ENCODE data around the gene SURF4.

Gene SURF4

DNA sequence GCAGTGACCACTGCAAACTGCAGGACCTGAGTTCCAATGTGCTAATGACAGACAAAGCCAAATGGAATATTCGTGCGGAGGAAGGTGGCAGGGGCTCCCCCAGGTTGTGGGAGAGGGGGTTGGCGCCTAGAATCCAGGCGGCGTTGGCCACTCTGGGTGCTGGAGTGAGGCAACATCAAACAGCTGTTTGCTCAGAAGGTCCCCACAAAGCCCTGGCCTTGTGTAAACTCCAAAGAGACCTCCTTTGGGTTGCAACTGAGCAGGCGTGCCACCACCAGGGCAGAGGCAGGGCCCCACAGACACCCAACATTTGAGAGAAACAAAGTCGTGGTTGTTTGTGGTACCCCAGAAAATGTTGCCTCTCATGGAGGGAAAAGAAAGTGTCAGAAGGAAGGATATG is 14.9 kb upstream of the SURF4 start:
- TF ChIP-seq, protein P1, sequence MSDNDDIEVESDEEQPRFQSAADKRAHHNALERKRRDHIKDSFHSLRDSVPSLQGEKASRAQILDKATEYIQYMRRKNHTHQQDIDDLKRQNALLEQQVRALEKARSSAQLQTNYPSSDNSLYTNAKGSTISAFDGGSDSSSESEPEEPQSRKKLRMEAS (IDR thresholded peaks at IDR 0.05), result no peak
- TF ChIP-seq, protein P2, sequence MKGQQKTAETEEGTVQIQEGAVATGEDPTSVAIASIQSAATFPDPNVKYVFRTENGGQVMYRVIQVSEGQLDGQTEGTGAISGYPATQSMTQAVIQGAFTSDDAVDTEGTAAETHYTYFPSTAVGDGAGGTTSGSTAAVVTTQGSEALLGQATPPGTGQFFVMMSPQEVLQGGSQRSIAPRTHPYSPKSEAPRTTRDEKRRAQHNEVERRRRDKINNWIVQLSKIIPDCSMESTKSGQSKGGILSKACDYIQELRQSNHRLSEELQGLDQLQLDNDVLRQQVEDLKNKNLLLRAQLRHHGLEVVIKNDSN (IDR thresholded peaks at IDR 0.05), result no peak
- TF ChIP-seq RAD21 (IDR thresholded peaks at IDR 0.05; ENCODE audit: low read depth), result no peak
- TF ChIP-seq EGR1 (IDR thresholded peaks at IDR 0.05), result no peak
- TF ChIP-seq TEAD4 (IDR thresholded peaks at IDR 0.05), result no peak
- no peak for TF ChIP-seq CEBPB (IDR thresholded peaks at IDR 0.05)
- no peak for TF ChIP-seq NFIC (IDR thresholded peaks at IDR 0.05)
- TF ChIP-seq CREB1 (IDR thresholded peaks at IDR 0.05; ENCODE audit: low read depth), result no peak
- TF ChIP-seq TCF12 (IDR thresholded peaks at IDR 0.05; ENCODE audit: low read depth), result no peak

DNA sequence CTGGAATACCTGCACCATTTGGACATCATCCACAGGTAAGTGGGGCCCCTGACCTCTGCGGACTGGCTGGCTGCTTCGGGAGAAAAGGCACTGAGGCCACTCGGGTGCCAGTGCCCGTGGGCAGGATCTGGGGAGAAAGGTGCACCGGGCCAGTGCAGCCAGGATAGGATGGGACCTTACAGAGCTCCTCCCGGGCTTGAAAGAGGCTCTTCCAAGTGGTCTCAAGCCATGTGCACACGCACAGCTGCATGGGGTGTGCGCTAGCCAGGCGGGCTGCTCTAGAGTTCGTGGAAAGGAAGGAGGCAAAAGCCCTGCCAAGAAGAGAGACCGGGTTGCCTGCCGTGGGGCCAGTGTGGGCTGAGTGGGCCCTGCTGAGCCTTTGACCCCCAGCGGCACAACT is 13.7 kb upstream of the SURF4 start:
- TF ChIP-seq, protein P3, sequence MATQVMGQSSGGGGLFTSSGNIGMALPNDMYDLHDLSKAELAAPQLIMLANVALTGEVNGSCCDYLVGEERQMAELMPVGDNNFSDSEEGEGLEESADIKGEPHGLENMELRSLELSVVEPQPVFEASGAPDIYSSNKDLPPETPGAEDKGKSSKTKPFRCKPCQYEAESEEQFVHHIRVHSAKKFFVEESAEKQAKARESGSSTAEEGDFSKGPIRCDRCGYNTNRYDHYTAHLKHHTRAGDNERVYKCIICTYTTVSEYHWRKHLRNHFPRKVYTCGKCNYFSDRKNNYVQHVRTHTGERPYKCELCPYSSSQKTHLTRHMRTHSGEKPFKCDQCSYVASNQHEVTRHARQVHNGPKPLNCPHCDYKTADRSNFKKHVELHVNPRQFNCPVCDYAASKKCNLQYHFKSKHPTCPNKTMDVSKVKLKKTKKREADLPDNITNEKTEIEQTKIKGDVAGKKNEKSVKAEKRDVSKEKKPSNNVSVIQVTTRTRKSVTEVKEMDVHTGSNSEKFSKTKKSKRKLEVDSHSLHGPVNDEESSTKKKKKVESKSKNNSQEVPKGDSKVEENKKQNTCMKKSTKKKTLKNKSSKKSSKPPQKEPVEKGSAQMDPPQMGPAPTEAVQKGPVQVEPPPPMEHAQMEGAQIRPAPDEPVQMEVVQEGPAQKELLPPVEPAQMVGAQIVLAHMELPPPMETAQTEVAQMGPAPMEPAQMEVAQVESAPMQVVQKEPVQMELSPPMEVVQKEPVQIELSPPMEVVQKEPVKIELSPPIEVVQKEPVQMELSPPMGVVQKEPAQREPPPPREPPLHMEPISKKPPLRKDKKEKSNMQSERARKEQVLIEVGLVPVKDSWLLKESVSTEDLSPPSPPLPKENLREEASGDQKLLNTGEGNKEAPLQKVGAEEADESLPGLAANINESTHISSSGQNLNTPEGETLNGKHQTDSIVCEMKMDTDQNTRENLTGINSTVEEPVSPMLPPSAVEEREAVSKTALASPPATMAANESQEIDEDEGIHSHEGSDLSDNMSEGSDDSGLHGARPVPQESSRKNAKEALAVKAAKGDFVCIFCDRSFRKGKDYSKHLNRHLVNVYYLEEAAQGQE (IDR thresholded peaks at IDR 0.05; ENCODE audit: low read depth), result no peak
- no peak for TF ChIP-seq YY1 (IDR thresholded peaks at IDR 0.05; ENCODE audit: low read depth)
- TF ChIP-seq CREB1 (IDR thresholded peaks at IDR 0.05; ENCODE audit: low read depth), result no peak
- TF ChIP-seq, protein P1 (IDR thresholded peaks at IDR 0.05), result no peak
- TF ChIP-seq TEAD4 (IDR thresholded peaks at IDR 0.05), result no peak
- TF ChIP-seq ZBTB7A (IDR thresholded peaks at IDR 0.05; ENCODE audit: low read depth), result no peak
- no peak for TF ChIP-seq TCF12 (IDR thresholded peaks at IDR 0.05; ENCODE audit: low read depth)
- no peak for TF ChIP-seq FOXM1 (IDR thresholded peaks at IDR 0.05; ENCODE audit: borderline replicate concordance, low read depth)
- no peak for TF ChIP-seq TAF1 (IDR thresholded peaks at IDR 0.05; ENCODE audit: low read depth)
- TF ChIP-seq CEBPB (IDR thresholded peaks at IDR 0.05), result no peak
- no peak for TF ChIP-seq EGR1 (IDR thresholded peaks at IDR 0.05)
- TF ChIP-seq NFIC (IDR thresholded peaks at IDR 0.05), result no peak
- no peak for TF ChIP-seq EP300 (IDR thresholded peaks at IDR 0.05; ENCODE audit: borderline replicate concordance)
- TF ChIP-seq, protein P2 (IDR thresholded peaks at IDR 0.05), result no peak
- TF ChIP-seq RAD21 (IDR thresholded peaks at IDR 0.05; ENCODE audit: low read depth), result no peak

DNA sequence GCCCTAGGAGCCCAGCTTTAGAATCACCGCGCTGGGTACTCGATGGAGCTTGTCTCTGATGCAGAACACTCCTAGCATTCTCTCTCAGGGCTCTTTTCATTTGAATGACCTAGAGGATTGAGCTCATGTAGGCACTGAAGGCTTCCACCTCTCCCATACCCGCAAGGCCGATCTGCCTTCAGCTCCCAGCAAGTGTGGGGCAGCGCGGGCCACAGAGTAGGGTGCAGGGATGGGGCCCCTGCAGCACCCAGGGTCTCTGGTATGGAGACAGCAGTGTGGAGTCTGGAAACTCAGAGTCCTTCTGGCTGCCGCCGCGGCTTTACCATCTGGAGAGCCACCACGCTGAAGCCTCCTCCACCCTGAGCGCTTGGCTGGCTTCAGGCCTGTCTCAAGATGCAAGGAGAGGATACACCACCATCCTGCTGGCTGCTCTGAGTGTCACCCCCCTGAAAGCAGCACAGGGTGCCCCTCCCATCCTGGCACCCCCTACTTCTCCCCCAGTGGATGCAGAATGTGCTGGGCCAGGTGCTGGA is 13.2 kb upstream of the SURF4 start:
- no peak for TF ChIP-seq FOXM1 (IDR thresholded peaks at IDR 0.05; ENCODE audit: borderline replicate concordance, low read depth)
- TF ChIP-seq YY1 (IDR thresholded peaks at IDR 0.05; ENCODE audit: low read depth), result no peak
- no peak for TF ChIP-seq TCF12 (IDR thresholded peaks at IDR 0.05; ENCODE audit: low read depth)
- no peak for TF ChIP-seq RAD21 (IDR thresholded peaks at IDR 0.05; ENCODE audit: low read depth)
- TF ChIP-seq TAF1 (IDR thresholded peaks at IDR 0.05; ENCODE audit: low read depth), result no peak
- TF ChIP-seq, protein P2 (IDR thresholded peaks at IDR 0.05), result no peak
- TF ChIP-seq EGR1 (IDR thresholded peaks at IDR 0.05), result no peak
- no peak for TF ChIP-seq NFIC (IDR thresholded peaks at IDR 0.05)
- TF ChIP-seq, protein P1 (IDR thresholded peaks at IDR 0.05), result no peak

DNA sequence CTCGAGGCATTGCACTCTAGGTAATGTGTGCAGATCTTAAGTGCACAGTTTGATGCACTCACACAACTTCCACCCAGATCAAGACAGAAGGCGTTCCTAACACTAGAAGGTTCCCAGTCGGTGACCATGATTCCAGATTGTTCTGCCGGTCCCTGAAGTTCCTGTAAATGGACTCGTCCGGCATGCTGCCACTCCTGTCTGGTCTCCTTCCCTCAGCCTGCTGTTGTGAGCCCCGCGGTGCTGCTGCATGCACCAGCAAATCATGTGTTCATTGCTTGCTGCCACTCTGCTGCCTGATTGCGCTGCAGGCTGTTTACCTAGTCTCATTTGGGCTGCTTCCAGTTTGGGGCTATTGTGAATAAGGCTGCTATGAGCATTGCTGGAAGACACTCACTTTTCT is 11.8 kb upstream of the SURF4 start:
- no peak for TF ChIP-seq YY1 (IDR thresholded peaks at IDR 0.05; ENCODE audit: low read depth)
- TF ChIP-seq EGR1 (IDR thresholded peaks at IDR 0.05), result no peak
- TF ChIP-seq TCF12 (IDR thresholded peaks at IDR 0.05; ENCODE audit: low read depth), result no peak
- no peak for TF ChIP-seq RAD21 (IDR thresholded peaks at IDR 0.05; ENCODE audit: low read depth)
- TF ChIP-seq CEBPB (IDR thresholded peaks at IDR 0.05), result no peak
- no peak for TF ChIP-seq TAF1 (IDR thresholded peaks at IDR 0.05; ENCODE audit: low read depth)
- TF ChIP-seq, protein P1 (IDR thresholded peaks at IDR 0.05), result no peak
- TF ChIP-seq EP300 (IDR thresholded peaks at IDR 0.05; ENCODE audit: borderline replicate concordance), result no peak

DNA sequence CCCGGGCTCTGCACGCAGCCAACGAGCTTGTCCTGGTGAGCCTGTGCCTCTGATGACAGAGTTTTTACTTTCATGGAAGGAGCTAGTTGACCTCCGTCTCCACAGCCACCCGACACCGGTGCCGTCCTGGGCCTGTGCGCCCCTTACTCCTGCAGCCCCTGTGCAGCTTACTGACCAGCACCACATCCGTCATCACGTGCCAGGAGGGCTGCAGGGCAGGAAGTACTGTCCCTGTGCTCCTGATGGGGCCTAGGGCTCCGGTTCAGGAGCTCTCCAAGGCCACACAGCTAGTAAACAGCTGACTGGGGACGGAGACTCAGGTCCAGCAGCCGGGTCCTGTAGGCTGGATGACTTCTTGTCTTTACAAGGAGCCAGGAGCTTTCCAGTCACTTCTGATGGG is 10.5 kb upstream of the SURF4 start:
- TF ChIP-seq, protein P2 (IDR thresholded peaks at IDR 0.05), result no peak
- TF ChIP-seq, protein P3 (IDR thresholded peaks at IDR 0.05; ENCODE audit: low read depth), result no peak
- TF ChIP-seq RAD21 (IDR thresholded peaks at IDR 0.05; ENCODE audit: low read depth) (no peak), TAF1 (IDR thresholded peaks at IDR 0.05; ENCODE audit: low read depth) (no peak), YY1 (IDR thresholded peaks at IDR 0.05; ENCODE audit: low read depth) (no peak), CREB1 (IDR thresholded peaks at IDR 0.05; ENCODE audit: low read depth) (no peak), TEAD4 (IDR thresholded peaks at IDR 0.05) (no peak), EP300 (IDR thresholded peaks at IDR 0.05; ENCODE audit: borderline replicate concordance) (no peak), NFIC (IDR thresholded peaks at IDR 0.05) (no peak), TCF12 (IDR thresholded peaks at IDR 0.05; ENCODE audit: low read depth) (no peak), FOXM1 (IDR thresholded peaks at IDR 0.05; ENCODE audit: borderline replicate concordance, low read depth) (no peak), EGR1 (IDR thresholded peaks at IDR 0.05) (no peak), CEBPB (IDR thresholded peaks at IDR 0.05) (no peak), ZBTB7A (IDR thresholded peaks at IDR 0.05; ENCODE audit: low read depth) (no peak)
- TF ChIP-seq, protein P1 (IDR thresholded peaks at IDR 0.05), result no peak

Data from Ishikawa (cell line).